Caco-2 (cell line): ENCODE data around the gene PTX3. TPM values are rescaled to one million over a fixed set of nuclear protein-coding genes. Genes with fewer than 3 reads are reported as not detected.

ENCODE experiments used
- BruUV-seq: library from RNA; stranded (reverse); fragments of 400-500 nt; replicated peaks from 2 replicates; lab custom pipeline; 2021; lab: Mats Ljungman, UMichigan
- CTCF ChIA-PET: fragments of 300-600 bp; sonication (Branson Sonifier 250); formaldehyde crosslinking; loops from one replicate; lab custom pipeline; 2022; ENCODE audit warnings: antibody characterized with exemption; lab: Charles Lee
- POLR2A ChIA-PET: fragments of 300-600 bp; sonication (Branson Sonifier 250); formaldehyde crosslinking; loops from one replicate; lab custom pipeline; 2022; ENCODE audit warnings: antibody characterized with exemption; lab: Charles Lee
- DNase-seq, 2 experiments: peaks; one replicate each; pipeline versions ENCODE4 v3.0.0 to v3.0.0-alpha.2; 2020 to 2022
- H3K27me3 ChIP-seq: replicated peaks from 2 replicates; pipeline ENCODE4 v1.6.0; 2011; ENCODE audit warnings: low read length; ENCODE audit not compliant: control insufficient read depth, insufficient read depth
- H3K36me3 ChIP-seq: 2 replicates; pipeline ENCODE4 v1.5.1; 2011; ENCODE audit warnings: low read length; ENCODE audit not compliant: control insufficient read depth, insufficient read depth
- H3K4me1 ChIP-seq: fragments of 250-450 bp; sonication (Bioruptor Pico); 2 replicates; pipeline ENCODE4 v1.5.1; 2020; ENCODE audit warnings: mild to moderate bottlenecking
- H3K4me3 ChIP-seq: 2 replicates; pipeline ENCODE4 v1.5.1; 2011; ENCODE audit warnings: low read depth, mild to moderate bottlenecking, control low read depth, low read length
- H3K9me3 ChIP-seq: fragments of 250-450 bp; sonication (Bioruptor Pico); 2 replicates; pipeline ENCODE4 v1.5.1; 2020; ENCODE audit warnings: mild to moderate bottlenecking, moderate library complexity
- H3K27ac Mint-ChIP-seq: one replicate; pipeline ENCODE4 v1.8.0; 2022; ENCODE audit warnings: mixed read lengths; ENCODE audit not compliant: unreplicated experiment
- H3K27me3 Mint-ChIP-seq: one replicate; pipeline ENCODE4 v1.8.0; 2022; ENCODE audit warnings: mixed read lengths; ENCODE audit not compliant: insufficient read depth, unreplicated experiment
- H3K36me3 Mint-ChIP-seq: one replicate; pipeline ENCODE4 v1.8.0; 2022; ENCODE audit warnings: mild to moderate bottlenecking, mixed read lengths; ENCODE audit not compliant: insufficient read depth, unreplicated experiment
- H3K4me1 Mint-ChIP-seq: one replicate; pipeline ENCODE4 v1.8.0; 2022; ENCODE audit warnings: low read depth, mixed read lengths; ENCODE audit not compliant: unreplicated experiment
- H3K4me3 Mint-ChIP-seq: one replicate; pipeline ENCODE4 v1.8.0; 2022; ENCODE audit warnings: mild to moderate bottlenecking, moderate library complexity, mixed read lengths; ENCODE audit not compliant: unreplicated experiment
- H3K9me3 Mint-ChIP-seq: one replicate; pipeline ENCODE4 v1.8.0; 2022; ENCODE audit warnings: mixed read lengths; ENCODE audit not compliant: unreplicated experiment
- CTCF ChIP-seq, 2 experiments: fragments of 200-600 bp in 1 of 2; IDR thresholded peaks; 1 replicate in 1 of 2; 2 replicates in 1 of 2; pipeline versions ENCODE4 v1.5.1 to v1.8.0; 2011 to 2022; ENCODE audit warnings: antibody characterized with exemption in 1 of 2, control low read depth in 1 of 2, inconsistent platforms in 1 of 2, low read depth in 1 of 2, low read length in 1 of 2, mild to moderate bottlenecking in 1 of 2, moderate library complexity in 1 of 2; ENCODE audit not compliant: insufficient read depth in 1 of 2, severe bottlenecking in 1 of 2, unreplicated experiment in 1 of 2
- intact Hi-C: fragments of 100-400 bp; cut with micrococcal nuclease; formaldehyde crosslinking; loops from one replicate; pipeline ENCODE4 v1.10.0; 2022; ENCODE audit not compliant: unreplicated experiment
- total RNA-seq: library from RNA; stranded (reverse); gene quantifications from 2 replicates; pipeline ENCODE4 v1.2.3, GENCODE V29; 2022

Gene PTX3
- total RNA-seq, 1 experiment from 2014 or later, result not detected

- CTCF ChIA-PET, result no interaction called here
- Mint-ChIP-seq H3K27ac (no peak overlapping the region), H3K27me3 (peaks cover 3% of the 10 kb centered on the region), H3K36me3 (no peaks in the 10 kb centered on the region), H3K9me3 (no peaks in the 10 kb centered on the region), H3K4me1 (no peaks in the 10 kb centered on the region), H3K4me3 (no peak overlapping the region)
- no TSS peak for BruUV-seq
- POLR2A ChIA-PET, result no interaction called here
- Histone ChIP-seq H3K36me3 (no peaks in the 10 kb centered on the region), H3K4me1 (no peaks in the 10 kb centered on the region), H3K9me3 (no peaks in the 10 kb centered on the region), H3K4me3 (no peak overlapping the region), H3K27me3 (no peaks in the 10 kb centered on the region)
- DNase-seq, result no peak
- intact Hi-C loops, result no loop called here
- no peak for TF ChIP-seq CTCF (IDR thresholded peaks at IDR 0.05; ENCODE audit: insufficient read depth in 1 of 2, low read depth in 1 of 2, low read length in 1 of 2, severe bottlenecking in 1 of 2, unreplicated experiment in 1 of 2)
These were observed 28.0 kb upstream of the PTX3 start for GRCh38 chr3:157408499-157409149.

GRCh38 chr3:157409516-157409915 is 27.1 kb upstream of the PTX3 start:
- ChIA-PET CTCF (no interaction called here), POLR2A (no interaction called here)
- H3K36me3 Mint-ChIP-seq, result no peaks in the 10 kb centered on the region
- BruUV-seq, result no TSS peak
- intact Hi-C loops, result no loop called here
- H3K27ac Mint-ChIP-seq, result no peak overlapping the region
- Histone ChIP-seq H3K36me3 (no peaks in the 10 kb centered on the region), H3K4me3 (no peak overlapping the region), H3K9me3 (no peaks in the 10 kb centered on the region), H3K27me3 (no peaks in the 10 kb centered on the region), H3K4me1 (no peaks in the 10 kb centered on the region)
- H3K4me3 Mint-ChIP-seq, result no peak overlapping the region
- no peaks in the 10 kb centered on the region for H3K9me3 Mint-ChIP-seq
- TF ChIP-seq CTCF (IDR thresholded peaks at IDR 0.05; ENCODE audit: insufficient read depth in 1 of 2, low read depth in 1 of 2, low read length in 1 of 2, severe bottlenecking in 1 of 2, unreplicated experiment in 1 of 2), result no peak
- DNase-seq, result no peak
- no peaks in the 10 kb centered on the region for H3K4me1 Mint-ChIP-seq
- H3K27me3 Mint-ChIP-seq, result peaks cover 3% of the 10 kb centered on the region

- H3K9me3 Mint-ChIP-seq, result no peaks in the 10 kb centered on the region
- H3K9me3 ChIP-seq, result no peaks in the 10 kb centered on the region
- no peaks in the 10 kb centered on the region for H3K4me1 Mint-ChIP-seq
- peak in 1 of 2 experiments; percentile 5 for DNase-seq
- ChIA-PET POLR2A (no interaction called here), CTCF (interaction anchor here (0.5 kb wide), 1 partner anchor 26 kb away, joined by 3 read pairs; the partner anchor contains the start of gene PTX3)
- H3K4me3 Mint-ChIP-seq, result no peak overlapping the region
- H3K36me3 ChIP-seq, result no peaks in the 10 kb centered on the region
- no peaks in the 10 kb centered on the region for H3K4me1 ChIP-seq
- BruUV-seq, result no TSS peak
- H3K4me3 ChIP-seq, result no peak overlapping the region
- no peaks in the 10 kb centered on the region for H3K27me3 ChIP-seq
- H3K27me3 Mint-ChIP-seq, result peaks cover 9% of the 10 kb centered on the region
- H3K27ac Mint-ChIP-seq, result no peak overlapping the region
- intact Hi-C loops, result no loop called here
- H3K36me3 Mint-ChIP-seq, result no peaks in the 10 kb centered on the region
- TF ChIP-seq CTCF (IDR thresholded peaks at IDR 0.05; ENCODE audit: insufficient read depth in 1 of 2, low read depth in 1 of 2, low read length in 1 of 2, severe bottlenecking in 1 of 2, unreplicated experiment in 1 of 2), result no peak
These were observed 25.7 kb upstream of the PTX3 start for GRCh38 chr3:157410945-157411344.
